Islet of Langerhans (tissue), 1 donor: ENCODE data around the gene GNA15.

ENCODE experiments used
- FAIRE-seq: peaks from one replicate; lab custom pipeline; 2011; peaks lifted over from hg19 to GRCh38; lab: Jason Lieb, UNC

The GNA15 gene

DNA sequence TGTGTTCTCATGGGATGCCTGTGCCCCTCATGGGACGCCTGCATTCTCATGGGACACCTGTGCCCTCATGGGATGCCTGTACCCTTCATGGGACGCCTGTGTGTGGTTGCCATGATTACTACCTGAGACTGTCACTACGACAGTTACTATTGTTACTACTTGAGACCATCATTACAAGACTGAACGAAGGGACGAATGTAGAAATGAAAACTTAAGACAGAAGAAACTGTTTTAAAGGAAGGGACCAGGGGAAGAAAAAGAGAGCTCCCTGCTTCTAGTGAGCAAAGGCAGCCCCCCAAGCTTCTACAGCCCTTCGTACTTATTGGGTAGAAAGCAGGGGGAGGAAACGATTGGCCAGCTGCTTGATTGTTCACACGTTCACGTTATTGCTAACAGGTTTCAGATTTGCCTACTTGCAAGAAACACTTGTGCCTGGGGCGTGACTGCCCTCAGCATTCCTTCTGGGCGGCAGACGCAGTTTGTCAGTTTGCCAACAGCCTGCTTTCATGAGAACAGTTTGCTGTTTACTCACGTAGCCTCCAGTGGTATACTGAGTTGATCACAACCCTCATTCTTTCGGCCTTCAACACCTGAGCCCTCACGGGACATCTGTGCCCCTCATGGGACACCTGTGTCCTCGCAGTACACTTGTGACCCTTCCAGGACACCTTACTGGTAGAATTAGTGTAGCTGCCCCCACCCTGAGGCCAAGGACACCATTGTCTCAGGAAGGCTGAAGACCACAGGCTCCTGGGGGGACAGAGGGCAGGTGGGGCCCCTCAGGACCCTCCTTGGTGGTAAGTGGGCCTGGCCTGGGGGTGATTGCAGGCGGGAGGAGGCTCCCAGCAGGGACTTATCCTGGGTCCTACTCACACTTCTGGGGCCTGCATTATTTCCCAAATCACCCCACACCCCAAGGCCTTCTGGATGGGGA, 40.2 kb downstream of the GNA15 start:
- no peak for FAIRE-seq

- FAIRE-seq: no peak
These were observed 41.1 kb downstream of the GNA15 start for GRCh38 chr19:3176715-3177501.

DNA sequence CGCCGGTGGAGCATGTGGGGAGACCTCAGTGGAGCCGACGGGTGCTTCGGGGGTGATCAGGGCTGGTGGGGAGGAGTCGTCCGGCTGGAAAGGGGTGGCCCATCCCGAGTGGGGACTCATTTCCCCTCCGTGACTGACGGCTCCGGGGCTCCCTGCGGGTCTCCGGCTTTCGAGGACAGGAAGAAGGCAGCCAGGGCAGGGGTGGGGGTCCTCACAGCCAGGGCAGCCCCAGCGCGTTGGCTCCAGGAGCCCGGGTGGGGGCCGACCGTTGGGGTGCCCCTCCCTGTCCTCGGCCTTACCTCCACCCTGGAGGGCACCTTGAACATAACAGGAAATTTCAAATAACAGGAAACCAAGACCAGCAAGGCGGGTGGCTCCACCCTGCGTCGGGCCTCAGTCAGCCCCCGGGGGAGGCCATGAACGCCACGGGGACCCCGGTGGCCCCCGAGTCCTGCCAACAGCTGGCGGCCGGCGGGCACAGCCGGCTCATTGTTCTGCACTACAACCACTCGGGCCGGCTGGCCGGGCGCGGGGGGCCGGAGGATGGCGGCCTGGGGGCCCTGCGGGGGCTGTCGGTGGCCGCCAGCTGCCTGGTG, 42.6 kb downstream of the GNA15 start, which contains the start of gene S1PR4:
S1PR4 (plus strand) TSS at position 393 of the 596 bp plus-strand sequence; CDS start at position 417, 24 bp downstream.
- FAIRE-seq: no peak

DNA sequence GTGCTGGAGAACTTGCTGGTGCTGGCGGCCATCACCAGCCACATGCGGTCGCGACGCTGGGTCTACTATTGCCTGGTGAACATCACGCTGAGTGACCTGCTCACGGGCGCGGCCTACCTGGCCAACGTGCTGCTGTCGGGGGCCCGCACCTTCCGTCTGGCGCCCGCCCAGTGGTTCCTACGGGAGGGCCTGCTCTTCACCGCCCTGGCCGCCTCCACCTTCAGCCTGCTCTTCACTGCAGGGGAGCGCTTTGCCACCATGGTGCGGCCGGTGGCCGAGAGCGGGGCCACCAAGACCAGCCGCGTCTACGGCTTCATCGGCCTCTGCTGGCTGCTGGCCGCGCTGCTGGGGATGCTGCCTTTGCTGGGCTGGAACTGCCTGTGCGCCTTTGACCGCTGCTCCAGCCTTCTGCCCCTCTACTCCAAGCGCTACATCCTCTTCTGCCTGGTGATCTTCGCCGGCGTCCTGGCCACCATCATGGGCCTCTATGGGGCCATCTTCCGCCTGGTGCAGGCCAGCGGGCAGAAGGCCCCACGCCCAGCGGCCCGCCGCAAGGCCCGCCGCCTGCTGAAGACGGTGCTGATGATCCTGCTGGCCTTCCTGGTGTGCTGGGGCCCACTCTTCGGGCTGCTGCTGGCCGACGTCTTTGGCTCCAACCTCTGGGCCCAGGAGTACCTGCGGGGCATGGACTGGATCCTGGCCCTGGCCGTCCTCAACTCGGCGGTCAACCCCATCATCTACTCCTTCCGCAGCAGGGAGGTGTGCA, 43.3 kb downstream of the GNA15 start:
- FAIRE-seq: no peak

- no peak for FAIRE-seq
These were observed 44.0 kb downstream of the GNA15 start for GRCh38 chr19:3179739-3180293.

DNA sequence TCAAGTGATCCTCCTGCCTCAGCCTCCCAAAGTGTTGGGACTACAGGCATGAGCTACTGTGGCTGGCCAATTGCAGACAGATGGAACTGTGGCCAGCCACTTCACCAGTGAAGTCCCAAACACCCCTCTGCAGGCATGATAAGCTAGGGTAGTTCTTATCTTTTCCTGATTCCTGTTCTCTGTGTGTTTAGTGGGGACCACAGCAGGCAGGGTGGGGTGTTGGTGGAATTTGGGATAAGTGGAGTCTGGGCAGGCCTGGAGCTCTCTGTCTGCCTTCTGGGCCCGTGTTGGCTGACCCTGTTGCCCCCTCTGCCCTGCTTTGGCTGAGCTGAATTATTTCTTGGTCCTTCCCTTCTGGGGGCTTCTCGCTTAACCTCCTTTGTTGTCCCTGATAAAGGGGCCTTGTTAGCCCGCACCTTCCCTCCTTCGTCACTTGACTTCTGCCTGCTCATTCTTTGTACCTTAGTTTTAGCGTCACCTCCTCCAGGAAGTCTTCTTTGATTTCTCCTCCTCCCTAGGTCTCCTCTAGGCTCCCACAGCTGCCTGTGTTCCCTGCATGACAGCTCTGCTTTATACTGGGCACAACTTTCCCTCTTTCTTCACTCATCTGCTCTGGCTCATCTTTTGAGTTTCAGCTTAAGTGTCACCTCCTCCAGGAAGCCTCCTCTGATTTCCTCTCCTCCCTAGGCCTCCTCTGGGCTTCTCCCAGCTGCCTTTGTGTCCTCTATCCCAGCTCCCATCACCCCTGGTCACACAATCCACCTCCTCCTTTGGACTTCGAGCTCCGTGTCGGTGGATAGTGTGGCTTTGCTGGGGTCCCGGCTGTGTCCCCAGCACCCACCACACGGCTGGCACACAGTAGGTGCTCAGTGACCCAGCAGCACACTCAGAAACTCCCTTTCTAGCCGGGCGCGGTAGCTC, 48.1 kb downstream of the GNA15 start:
- FAIRE-seq: no peak

DNA sequence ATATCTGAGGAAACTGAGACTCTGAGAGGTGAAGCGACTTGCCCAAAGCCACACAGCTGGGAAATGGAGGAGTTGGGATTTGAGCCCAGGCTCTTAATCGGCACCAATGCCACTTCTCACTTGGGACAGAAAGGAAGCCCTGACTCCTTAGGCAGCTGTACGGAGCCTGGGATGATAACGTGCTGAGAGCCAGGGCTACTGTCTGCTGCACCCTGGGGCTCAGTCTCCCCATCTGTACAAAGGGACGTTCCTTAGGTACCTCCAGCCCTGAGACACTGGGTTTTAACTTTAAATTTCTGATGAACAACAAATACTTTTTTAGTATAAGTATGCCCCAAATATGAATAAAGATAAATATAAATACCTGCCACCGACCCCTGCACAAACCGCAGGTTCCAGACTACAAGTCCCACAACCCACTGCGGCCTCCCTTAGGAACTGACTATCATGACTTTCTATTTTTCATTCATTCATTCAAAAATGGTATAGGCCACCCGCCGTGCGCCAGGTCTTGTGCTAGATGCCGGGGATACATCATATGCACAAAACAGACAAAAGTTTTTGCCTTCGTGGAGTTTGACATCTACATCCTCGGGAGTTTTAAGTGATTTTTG, 49.1 kb downstream of the GNA15 start:
- FAIRE-seq: no peak

DNA sequence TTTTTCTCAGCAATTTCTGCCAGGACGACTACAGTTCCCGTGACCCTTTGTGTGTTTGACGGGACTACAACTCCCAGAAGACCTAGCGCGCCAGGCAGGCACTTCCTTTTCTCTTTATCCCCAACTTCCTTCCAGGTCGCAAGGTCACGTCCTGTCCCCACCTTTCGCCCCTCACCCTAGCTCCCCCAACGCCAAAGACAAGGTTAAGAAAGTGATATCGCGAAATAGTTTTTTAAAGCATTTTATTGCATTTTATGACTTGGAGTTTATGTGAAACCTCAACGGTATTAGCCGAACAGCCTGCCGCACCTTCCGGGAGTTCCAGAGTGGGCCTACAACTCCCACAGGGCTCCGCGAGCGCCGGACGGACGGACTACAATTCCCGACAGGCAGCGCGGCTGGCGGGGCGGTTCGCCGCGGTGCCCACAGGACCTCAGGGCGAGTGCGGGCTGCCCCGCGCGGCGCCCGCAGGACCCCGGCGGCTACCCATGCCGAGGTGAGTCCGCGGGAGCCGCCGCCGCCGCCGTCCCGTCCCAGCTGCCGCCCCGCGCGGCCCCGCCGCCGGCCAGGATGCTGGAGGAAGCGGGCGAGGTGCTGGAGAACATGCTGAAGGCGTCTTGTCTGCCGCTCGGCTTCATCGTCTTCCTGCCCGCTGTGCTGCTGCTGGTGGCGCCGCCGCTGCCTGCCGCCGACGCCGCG, 49.8 kb downstream of the GNA15 start, which contains the start of gene NCLN:
NCLN (plus strand) TSS at position 470 of the 699 bp plus-strand sequence; CDS start at position 571, 101 bp downstream.
- FAIRE-seq: peak; percentile 99

DNA sequence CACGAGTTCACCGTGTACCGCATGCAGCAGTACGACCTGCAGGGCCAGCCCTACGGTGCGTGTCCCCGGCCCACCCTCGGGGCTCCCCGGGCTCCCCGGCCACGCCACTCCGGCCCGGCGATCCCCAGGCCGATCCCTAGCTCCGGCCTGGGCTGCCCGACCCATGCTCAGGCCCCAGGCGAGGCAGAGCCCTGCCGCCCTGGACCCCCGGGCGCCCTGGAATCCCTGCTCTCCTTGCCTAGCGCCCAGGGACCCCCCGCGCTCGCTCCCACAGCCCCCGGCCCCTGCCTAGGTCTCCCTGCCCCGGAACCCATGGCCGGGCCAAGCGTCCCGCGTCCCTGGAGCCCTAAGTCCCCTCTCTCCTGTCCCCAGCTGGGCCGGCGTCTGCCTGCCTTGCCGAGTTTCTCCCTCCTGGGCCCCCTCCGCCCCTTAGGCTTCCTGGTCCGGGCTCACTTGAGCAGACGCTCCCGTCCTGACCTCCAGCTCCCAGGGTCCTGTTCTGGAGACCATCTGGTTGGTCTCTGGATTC, 50.4 kb downstream of the GNA15 start:
- no peak for FAIRE-seq

DNA sequence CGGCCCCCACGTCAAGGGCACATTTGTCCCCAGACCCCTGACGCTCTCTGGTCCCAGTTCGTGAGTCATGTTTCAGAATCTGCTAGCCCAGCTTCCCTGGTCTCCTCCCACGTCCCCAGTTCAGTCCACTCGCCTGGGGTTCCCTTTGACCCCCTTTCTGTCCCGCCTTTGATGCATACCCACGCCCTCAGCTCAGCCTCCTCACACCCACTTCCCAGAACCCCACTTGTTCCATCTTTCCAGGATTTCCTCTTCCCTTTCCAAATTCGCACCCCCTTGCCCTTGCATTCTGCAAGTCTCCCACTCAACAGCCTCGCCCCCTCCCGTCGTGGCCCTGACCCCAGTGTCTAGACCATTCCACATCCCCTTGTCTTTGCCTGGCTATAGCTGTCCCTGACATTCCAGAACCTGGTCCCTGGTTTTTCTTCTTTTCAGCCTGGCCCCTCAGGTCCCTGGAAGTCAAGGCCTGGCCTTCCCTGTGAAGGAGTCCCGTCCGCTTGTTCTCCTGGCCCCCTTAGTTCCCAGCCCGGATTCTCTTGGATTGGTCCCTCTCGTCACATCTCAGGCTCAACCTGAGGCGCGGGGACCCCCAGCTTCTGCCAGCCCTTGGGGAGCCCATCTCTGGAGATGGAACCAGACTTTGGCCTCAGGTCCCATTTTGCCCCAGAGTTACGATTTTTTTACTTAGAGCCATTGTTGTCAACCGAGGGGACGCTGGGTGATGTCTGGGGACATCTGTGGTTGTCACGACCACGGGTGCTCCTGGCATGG, 51.2 kb downstream of the GNA15 start:
- FAIRE-seq: no peak

- FAIRE-seq: no peak
These were observed 52.1 kb downstream of the GNA15 start for GRCh38 chr19:3187662-3188511.

GRCh38 chr19:3188627-3189596, 53.1 kb downstream of the GNA15 start:
- no peak for FAIRE-seq

DNA sequence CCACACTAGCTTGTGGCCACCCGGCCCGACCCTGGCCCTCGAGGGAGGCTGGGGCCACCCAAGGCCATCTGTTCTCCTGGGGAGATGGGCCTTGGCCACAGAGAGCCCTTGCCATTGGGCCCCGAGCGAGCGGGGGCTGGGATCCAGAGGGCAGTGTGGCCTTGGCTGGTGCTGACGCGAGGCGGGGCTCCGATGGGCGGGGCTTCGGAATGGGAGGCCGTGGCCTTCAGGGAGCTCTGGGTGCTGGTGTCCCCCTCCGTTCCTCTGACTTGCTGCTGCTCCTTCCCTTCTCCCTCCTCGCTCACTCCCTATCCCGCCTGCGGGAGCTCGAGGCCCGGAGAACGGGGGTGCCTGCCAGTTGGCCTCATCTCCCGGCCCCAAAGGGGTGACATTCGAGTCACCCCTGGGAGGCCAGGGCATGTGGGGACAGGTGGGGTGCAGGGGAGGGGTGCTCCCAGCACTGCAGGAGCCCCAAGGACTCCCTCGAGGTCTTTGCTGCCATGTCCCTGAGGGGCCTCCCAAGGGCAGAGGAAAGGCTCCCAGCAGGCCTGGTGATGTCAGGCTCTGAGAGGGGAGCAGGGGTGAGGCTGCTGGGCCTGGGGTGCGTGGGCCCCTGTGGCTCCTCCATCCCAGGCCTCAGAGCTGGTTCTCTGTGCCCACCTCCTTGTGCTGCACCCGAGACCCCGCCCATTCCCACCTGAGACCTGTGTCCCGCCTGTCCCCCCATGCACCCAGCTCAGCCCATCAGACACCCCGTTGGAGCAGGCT, 54.1 kb downstream of the GNA15 start:
- FAIRE-seq: no peak

GRCh38 chr19:3190470-3190770, 54.6 kb downstream of the GNA15 start:
- no peak for FAIRE-seq
